Activated gamma-delta T cell treated with Interleukin-2 at 50 U/mL for 16 hours (primary cell): ENCODE data around the gene PCDHGA7.
A peak's percentile ranks its signal among the peaks of the same experiment; 100 is the strongest.
"Not testable (repeated sequence)": the region's sequence is repeated elsewhere in the genome, so short reads cannot be mapped to it uniquely, and the experiment has no call there.

Source experiments
- DNase-seq: peaks from one replicate; pipeline ENCODE4 v3.0.0-alpha.2; 2020

Gene PCDHGA7

DNA sequence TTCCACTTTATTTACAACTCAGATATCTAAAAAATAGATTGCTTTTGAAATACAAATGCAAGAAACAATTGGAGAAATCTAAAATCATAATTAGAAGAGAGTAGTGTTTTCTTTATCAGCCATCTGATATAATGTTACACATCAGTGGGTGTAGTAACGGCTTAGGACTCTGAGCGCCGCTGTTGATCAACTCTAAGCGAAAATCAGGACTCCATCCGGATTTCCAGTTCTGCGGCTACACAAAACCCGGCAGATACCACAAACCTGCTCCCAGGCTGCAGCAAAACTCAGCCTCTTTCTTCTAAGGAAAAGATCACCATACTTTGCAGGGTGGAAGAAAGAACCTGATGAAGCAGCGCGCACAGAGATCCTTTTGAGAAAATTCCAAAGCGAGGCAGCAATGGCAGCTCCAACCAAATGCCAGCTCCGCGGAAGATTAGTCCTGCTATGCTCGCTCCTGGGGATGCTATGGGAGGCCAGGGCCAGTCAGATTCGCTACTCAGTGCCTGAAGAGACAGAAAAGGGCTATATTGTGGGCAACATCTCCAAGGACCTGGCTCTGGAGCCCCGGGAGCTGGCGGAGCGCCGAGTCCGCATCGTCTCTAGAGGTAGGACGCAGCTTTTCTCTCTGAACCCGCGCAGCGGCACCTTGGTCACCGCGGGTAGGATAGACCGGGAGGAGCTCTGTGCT lies 20.2 kb downstream of the PCDHGA7 start, which contains the start of gene PCDHGA9:
Gene PCDHGA9 (plus strand): TSS at position 226 of the 691 bp plus-strand sequence. CDS start 175 bp downstream, at position 401.
- no peak for DNase-seq

DNA sequence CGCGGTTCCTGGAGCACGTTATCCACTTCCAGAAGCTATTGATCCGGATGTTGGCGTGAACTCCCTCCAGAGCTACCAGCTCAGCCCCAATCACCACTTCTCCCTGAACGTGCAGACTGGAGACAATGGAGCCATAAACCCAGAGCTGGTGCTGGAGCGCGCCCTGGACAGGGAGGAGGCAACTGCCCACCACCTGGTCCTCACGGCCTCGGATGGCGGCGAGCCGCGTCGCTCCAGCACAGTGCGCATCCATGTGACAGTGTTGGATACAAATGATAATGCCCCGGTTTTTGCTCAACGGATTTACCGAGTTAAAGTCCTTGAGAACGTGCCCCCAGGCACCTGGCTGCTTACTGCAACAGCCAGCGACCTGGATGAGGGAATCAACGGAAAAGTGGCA lies 20.8 kb downstream of the PCDHGA7 start:
- no peak for DNase-seq

GRCh38 chr5:141407790-141408505 lies 25.4 kb downstream of the PCDHGA7 start, which contains the start of gene PCDHGB6:
PCDHGB6 (plus strand) TSS chr5:141408021; CDS start chr5:141408203, 182 bp downstream.
- DNase-seq, result not testable (repeated sequence)

- DNase-seq, result no peak
Observed at GRCh38 chr5:141409598-141410306, 27.2 kb downstream of the PCDHGA7 start.

DNA sequence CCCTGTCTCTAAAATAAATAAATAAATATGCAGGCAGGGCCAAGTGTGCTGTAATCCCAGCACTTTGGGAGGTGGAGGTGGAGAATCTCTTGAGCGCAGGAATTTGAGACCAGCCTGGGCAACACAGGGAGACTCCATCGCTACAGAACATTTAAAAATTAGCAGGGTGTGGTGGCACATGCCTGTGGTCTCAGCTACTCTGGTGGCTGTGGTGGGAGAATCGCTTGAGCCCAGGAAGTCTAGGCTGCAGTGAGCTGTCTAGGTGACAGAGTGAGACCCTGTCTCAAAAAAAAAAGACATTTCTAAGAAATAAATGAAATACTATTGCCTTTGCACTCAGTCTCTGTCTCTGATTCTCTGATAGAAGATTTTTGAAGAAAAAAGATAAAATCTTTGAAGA lies 29.0 kb downstream of the PCDHGA7 start:
- DNase-seq, result no peak

GRCh38 chr5:141412854-141413539 lies 30.5 kb downstream of the PCDHGA7 start, which contains the start of gene PCDHGA10:
PCDHGA10 (plus strand) TSS chr5:141412987; CDS start chr5:141413176, 189 bp downstream.
- peak; percentile 41 for DNase-seq

GRCh38 chr5:141413540-141414069 lies 31.1 kb downstream of the PCDHGA7 start:
- DNase-seq, result no peak

DNA sequence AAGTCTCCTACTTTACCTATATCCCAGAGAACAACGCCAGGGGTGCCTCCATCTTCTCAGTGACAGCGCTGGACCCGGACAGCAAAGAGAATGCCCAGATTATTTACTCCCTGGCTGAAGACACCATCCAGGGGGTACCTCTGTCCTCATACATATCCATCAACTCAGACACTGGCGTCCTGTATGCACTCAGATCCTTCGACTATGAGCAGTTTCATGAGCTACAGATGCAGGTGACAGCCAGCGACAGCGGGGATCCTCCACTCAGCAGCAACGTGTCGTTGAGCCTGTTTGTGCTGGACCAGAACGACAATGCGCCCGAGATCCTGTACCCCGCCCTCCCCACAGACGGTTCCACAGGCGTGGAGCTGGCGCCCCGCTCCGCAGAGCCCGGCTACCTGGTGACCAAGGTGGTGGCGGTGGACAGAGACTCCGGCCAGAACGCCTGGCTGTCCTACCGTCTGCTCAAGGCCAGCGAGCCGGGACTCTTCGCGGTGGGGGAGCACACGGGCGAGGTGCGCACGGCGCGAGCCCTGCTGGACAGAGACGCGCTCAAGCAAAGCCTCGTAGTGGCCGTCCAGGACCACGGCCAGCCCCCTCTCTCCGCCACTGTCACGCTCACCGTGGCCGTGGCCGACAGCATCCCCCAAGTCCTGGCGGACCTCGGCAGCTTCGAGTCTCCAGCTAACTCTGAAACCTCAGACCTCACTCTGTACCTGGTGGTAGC lies 32.2 kb downstream of the PCDHGA7 start:
- not testable (repeated sequence) for DNase-seq

- DNase-seq, result not testable (repeated sequence)
Observed at GRCh38 chr5:141415275-141415618, 32.7 kb downstream of the PCDHGA7 start.

GRCh38 chr5:141417494-141418172 lies 35.1 kb downstream of the PCDHGA7 start, which contains the start of gene PCDHGB7:
PCDHGB7 (plus strand) TSS chr5:141417677; CDS start chr5:141417860, 183 bp downstream.
- not testable (repeated sequence) for DNase-seq

- DNase-seq, result no peak
Observed at GRCh38 chr5:141419074-141419880, 36.7 kb downstream of the PCDHGA7 start.

DNA sequence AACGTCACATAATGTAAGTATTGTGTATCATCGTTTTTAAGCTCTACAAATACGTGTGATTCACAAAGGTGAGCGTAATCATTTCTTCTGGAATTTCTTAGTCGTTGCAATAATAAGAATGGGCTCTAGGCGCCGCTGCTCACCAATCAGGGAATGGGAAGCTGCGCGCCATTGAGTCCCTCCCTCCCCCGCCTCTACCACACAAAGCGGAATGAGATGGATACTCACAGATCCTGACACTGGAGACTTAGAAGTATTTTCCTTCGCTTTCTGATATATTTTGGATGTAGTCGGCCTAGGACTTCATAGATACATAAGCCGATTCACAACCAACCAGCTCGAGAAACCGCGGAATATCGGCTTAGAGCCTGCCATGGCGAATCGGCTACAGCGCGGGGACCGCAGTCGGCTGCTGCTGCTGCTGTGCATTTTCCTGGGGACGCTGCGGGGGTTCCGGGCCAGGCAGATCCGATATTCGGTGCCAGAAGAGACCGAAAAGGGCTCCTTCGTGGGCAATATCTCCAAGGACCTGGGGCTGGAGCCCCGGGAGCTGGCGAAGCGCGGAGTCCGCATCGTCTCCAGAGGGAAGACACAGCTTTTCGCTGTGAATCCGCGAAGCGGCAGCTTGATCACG lies 38.4 kb downstream of the PCDHGA7 start, which contains the start of gene PCDHGA11:
Gene PCDHGA11 (plus strand): TSS at position 197 of the 634 bp plus-strand sequence. CDS start 177 bp downstream, at position 374.
- DNase-seq, result no peak

GRCh38 chr5:141421489-141421855 lies 38.9 kb downstream of the PCDHGA7 start:
- DNase-seq, result no peak

DNA sequence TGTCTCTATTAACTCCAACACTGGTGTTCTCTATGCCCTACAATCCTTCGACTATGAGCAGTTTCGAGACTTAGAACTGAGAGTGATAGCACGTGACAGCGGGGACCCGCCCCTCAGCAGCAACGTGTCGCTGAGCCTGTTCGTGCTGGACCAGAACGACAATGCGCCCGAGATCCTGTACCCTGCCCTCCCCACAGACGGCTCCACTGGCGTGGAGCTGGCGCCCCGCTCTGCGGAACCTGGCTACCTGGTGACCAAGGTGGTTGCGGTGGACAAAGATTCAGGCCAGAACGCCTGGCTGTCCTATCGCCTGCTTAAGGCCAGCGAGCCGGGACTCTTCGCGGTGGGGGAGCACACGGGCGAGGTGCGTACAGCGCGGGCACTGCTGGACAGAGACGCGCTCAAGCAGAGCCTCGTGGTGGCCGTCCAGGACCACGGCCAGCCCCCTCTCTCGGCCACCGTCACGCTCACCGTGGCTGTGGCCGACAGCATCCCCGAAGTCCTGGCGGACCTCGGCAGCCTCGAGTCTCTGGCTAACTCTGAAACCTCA lies 40.3 kb downstream of the PCDHGA7 start:
- DNase-seq, result no peak

DNA sequence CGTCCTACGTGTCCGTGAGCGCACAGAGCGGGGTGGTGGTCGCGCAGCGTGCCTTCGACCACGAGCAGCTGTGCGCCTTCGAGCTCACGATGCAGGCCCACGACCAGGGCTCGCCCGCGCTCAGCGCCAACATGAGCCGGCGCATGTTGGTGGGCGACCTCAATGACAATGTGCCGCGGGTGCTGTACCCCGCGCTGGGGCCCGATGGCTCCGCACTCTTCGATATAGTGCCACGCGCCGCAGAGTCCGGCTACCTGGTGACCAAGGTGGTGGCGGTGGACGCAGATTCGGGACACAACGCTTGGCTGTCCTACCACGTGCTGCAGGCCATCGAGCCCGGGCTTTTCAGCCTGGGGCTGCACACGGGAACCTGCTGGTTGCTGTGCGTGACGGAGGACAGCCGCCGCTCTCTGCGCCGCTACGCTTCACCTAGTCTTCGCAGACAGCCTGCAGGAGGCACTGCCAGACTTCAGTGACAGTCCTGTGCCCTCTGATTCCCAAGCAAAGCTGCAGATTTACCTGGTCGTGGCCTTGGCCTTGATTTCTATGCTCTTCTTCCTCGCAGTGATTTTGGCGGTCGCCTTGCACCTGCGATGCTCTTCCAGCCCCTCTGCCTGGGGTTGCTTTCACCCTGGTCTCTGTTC lies 45.4 kb downstream of the PCDHGA7 start:
- no peak for DNase-seq

GRCh38 chr5:141430332-141431113 lies 48.0 kb downstream of the PCDHGA7 start, which contains the start of gene PCDHGA12:
PCDHGA12 (plus strand) TSS chr5:141430507; CDS start chr5:141430760, 253 bp downstream.
- DNase-seq, result no peak

DNA sequence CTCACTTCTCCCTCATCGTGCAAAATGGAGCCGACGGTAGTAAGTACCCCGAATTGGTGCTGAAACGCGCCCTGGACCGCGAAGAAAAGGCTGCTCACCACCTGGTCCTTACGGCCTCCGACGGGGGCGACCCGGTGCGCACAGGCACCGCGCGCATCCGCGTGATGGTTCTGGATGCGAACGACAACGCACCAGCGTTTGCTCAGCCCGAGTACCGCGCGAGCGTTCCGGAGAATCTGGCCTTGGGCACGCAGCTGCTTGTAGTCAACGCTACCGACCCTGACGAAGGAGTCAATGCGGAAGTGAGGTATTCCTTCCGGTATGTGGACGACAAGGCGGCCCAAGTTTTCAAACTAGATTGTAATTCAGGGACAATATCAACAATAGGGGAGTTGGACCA lies 48.7 kb downstream of the PCDHGA7 start:
- no peak for DNase-seq

- DNase-seq, result not testable (repeated sequence)
Observed at GRCh38 chr5:141432308-141432707, 49.8 kb downstream of the PCDHGA7 start.
